NCI-H524 treated with DMSO at 0.1 percent for 48 hours (cell line): ENCODE data around the gene CELF2.

Source experiments
- DNase-seq: peaks from one replicate; lab custom pipeline; 2025; lab: John Stamatoyannopoulos, UW

The CELF2 gene

GRCh38 chr10:11023009-11023953 lies 5.6 kb downstream of the CELF2 start:
- DNase-seq, result no peak

GRCh38 chr10:11024596-11024995 lies 6.9 kb downstream of the CELF2 start:
- no peak for DNase-seq

- no peak for DNase-seq
These were observed 8.3 kb downstream of the CELF2 start for GRCh38 chr10:11025978-11026377.

- DNase-seq, result no peak
These were observed 9.1 kb downstream of the CELF2 start for GRCh38 chr10:11026773-11027172.

- no peak for DNase-seq
These were observed 17.1 kb downstream of the CELF2 start for GRCh38 chr10:11034762-11035161.

- no peak for DNase-seq
These were observed 17.8 kb downstream of the CELF2 start for GRCh38 chr10:11035301-11035991.

GRCh38 chr10:11036424-11037011 lies 18.8 kb downstream of the CELF2 start:
- DNase-seq, result no peak

- DNase-seq, result no peak
These were observed 20.3 kb downstream of the CELF2 start for GRCh38 chr10:11037991-11038390.

- no peak for DNase-seq
These were observed 24.7 kb downstream of the CELF2 start for GRCh38 chr10:11042357-11042756.

- no peak for DNase-seq
These were observed 25.4 kb downstream of the CELF2 start for GRCh38 chr10:11043039-11043438.

GRCh38 chr10:11043446-11044127 lies 25.9 kb downstream of the CELF2 start:
- no peak for DNase-seq

- no peak for DNase-seq
These were observed 27.8 kb downstream of the CELF2 start for GRCh38 chr10:11045487-11045886.

GRCh38 chr10:11045995-11046775 lies 28.5 kb downstream of the CELF2 start:
- no peak for DNase-seq

- DNase-seq, result no peak
These were observed 29.1 kb downstream of the CELF2 start for GRCh38 chr10:11046776-11047160.

GRCh38 chr10:11048707-11049278 lies 31.1 kb downstream of the CELF2 start:
- DNase-seq, result no peak

- DNase-seq, result no peak
These were observed 32.1 kb downstream of the CELF2 start for GRCh38 chr10:11049806-11050205.

GRCh38 chr10:11050301-11051287 lies 32.9 kb downstream of the CELF2 start:
- DNase-seq, result no peak

- DNase-seq, result no peak
These were observed 39.3 kb downstream of the CELF2 start for GRCh38 chr10:11057018-11057417.

- DNase-seq, result no peak
These were observed 39.8 kb downstream of the CELF2 start for GRCh38 chr10:11057448-11057847.

GRCh38 chr10:11057994-11058393 lies 40.3 kb downstream of the CELF2 start:
- DNase-seq, result no peak
